GM12892 (cell line): ENCODE measurements around the gene CCDC106.
A peak's percentile ranks its signal among the peaks of the same experiment; 100 is the strongest.

Experiments
- DNase-seq: peaks from one replicate; pipeline ENCODE4 v3.0.0; 2011; ENCODE audit not compliant: insufficient read length
- FAIRE-seq: peaks from 2 replicates; lab custom pipeline; 2011; peaks lifted over from hg19 to GRCh38; lab: Jason Lieb, UNC
- POLR2A ChIP-seq: IDR thresholded peaks from 2 replicates; pipeline ENCODE4 v1.6.1; 2011; ENCODE audit warnings: low read depth, low read length, control low read depth
- POLR2AphosphoS5 ChIP-seq: IDR thresholded peaks from 2 replicates; pipeline ENCODE4 v1.6.1; 2011; ENCODE audit warnings: low read depth, low read length, control low read depth
- TAF1 ChIP-seq: IDR thresholded peaks from 2 replicates; pipeline ENCODE4 v1.6.1; 2011; ENCODE audit warnings: low read depth, mild to moderate bottlenecking, control low read depth, low read length, borderline replicate concordance

Gene CCDC106

DNA sequence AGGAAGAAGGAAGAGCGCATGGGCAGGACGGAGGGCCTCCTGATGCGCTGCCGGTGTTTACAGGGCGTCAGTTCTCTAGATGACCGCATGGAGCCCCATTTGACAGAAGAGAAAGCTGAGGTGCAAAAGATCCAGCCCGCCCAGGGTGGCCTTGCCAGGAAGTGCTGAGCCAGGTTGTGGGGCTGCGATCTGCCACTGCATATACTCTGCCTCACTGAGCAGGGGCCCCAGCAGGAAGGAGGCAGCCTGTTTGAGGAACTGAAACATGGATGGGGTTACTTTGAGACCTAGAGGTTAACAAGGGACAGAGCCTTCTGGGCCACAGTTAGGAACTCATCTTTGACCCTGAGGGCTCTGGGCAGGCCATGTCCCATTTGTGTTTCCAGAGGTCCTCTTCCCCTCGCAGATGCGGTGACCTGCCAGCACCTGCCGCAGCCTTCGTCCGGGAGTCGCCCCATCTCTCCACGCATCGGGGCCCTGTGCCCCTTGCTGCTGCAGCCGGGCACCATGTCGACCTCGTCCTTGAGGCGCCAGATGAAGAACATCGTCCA lies 30.2 kb downstream of the CCDC106 start:
- FAIRE-seq: peak; percentile 92
- DNase-seq: peak; percentile 70
- TF ChIP-seq POLR2AphosphoS5 (peak; percentile 74), POLR2A (peak; percentile 67; the same call in 1 of the 2 replicates), TAF1 (0 out of 2 replicates have a peak, but pooled peaks have one; percentile 26)

DNA sequence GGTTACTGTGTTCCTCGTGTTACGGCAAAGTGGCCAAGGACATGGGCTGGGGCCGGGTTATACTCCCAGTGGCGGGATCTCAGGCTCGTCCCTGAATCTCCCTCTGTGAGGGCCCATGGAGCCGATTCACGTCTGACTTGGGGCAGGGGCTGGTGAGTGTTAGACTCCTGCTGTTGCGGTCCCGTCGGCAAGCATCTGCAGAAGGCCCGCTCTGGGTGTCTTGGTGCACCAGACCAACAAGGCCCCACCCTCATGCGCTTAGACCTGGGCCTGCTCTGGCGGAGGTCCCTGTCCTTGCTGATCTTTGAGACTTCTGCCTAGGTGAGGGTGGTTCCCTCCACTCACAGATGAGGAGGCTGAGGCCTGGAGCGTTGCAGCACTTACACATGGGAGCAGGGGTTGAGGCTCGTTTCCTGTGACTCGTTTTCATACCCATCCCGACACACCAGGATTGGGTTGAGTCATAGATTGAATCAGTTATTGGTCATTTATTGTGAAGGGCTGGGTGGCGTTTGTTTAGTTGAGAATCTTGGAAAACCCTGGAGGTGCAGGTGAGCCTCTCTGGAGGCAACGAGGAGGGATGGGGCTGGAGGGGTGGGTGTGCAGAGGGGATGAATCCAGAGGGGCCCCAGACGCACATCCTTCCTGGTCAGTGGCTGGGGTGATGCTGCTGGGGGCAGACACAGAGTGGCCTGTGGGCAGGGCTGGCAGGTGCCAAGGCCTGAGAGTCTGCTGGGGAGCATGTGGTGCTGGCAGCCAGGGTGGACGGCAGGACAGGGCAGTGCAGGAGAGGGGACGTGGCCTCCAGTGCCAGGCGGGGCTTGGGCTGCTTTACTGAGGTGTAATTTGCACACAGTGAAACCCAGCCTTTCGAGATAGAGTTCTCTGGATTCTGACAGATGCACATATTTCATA lies 31.6 kb downstream of the CCDC106 start:
- no peak for FAIRE-seq
- DNase-seq: no peak
- TF ChIP-seq POLR2A (no peak), POLR2AphosphoS5 (no peak), TAF1 (no peak)

DNA sequence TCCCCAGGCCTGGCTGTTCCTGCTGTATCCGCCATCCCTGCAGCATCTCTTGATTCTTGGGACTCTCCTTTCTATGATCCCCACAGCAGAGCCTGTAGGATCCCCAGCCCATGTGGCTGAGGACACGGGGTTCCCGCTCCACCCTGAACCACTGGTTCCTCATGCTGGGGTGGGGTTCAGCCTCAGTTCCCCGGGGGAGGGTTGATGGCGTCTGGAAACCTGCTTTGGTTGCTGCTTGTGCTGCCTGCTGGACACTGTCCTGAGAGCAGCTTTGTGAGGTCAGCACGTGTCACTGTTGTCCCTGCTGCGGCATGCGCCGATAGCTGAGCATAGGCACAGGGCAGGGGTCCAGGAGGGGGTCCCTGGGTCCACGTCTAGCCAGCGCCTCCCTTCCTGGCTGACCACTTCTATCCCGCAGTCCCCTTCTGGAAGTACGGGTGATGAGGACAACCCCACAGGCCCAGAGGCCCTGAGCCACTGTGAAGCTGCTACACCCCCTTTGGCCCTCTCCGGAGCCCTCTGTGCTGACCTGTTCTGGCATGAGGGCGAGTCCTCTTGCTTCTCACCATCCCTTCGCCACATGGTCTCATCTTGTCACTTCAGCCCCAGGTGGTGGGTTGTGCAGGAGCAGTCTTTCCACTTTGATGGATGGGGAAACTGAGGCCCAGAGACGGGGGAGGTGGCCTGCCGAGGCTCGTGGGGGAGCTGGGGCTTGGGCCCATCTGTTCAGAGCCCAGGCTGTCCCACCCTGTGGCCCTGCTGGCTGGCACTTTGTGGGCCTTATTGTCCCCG lies 32.5 kb downstream of the CCDC106 start:
- no peak for FAIRE-seq
- no peak for DNase-seq
- TF ChIP-seq POLR2AphosphoS5 (no peak), TAF1 (no peak), POLR2A (no peak)

DNA sequence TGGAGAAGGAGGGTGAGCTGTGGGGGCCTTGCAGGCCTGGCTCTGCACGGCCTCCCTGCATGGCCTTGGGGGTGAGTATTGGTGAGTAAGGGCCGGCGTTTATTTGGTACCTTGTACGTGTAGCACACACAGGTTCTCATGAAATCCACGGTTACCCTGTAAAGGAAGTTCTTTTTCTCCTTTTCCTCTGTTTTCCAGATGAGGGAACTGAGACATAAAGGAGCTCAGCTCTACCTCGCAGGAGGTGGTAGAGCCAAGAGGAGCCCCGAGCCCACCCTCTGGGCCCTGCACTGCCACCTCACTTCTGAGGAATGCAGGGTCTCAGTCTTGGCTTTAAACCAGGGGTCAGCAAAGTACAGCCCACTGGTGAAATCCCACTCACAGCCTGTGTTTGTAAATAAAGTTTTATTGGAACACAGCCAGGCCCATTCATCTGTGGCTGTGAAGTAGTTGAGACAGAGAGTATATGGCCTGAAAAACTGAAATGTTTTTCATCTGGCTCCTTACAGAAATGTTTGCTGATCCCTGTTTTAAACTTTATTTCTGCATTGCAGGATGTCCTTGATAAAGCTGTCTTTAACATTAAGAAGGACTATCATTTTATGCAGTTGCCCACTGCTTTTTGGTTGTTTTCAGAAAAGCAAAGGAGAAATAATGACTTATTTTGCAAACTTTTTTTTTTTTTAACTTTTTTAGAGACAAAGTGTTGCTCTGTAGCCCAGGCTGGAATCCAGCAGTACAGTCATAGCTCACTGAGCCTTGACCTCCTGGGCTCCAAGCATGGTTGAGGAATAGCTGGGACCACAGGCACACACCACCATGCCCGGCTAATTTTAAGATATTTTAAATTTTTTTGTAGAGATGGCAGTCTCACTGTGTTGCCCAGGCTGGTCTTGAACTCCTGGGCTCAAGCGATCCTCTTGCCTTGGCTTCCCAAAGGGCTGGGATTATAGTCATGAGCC lies 33.4 kb downstream of the CCDC106 start:
- TF ChIP-seq TAF1 (no peak), POLR2AphosphoS5 (no peak), POLR2A (no peak)
- FAIRE-seq (no peak), DNase-seq (no peak)

DNA sequence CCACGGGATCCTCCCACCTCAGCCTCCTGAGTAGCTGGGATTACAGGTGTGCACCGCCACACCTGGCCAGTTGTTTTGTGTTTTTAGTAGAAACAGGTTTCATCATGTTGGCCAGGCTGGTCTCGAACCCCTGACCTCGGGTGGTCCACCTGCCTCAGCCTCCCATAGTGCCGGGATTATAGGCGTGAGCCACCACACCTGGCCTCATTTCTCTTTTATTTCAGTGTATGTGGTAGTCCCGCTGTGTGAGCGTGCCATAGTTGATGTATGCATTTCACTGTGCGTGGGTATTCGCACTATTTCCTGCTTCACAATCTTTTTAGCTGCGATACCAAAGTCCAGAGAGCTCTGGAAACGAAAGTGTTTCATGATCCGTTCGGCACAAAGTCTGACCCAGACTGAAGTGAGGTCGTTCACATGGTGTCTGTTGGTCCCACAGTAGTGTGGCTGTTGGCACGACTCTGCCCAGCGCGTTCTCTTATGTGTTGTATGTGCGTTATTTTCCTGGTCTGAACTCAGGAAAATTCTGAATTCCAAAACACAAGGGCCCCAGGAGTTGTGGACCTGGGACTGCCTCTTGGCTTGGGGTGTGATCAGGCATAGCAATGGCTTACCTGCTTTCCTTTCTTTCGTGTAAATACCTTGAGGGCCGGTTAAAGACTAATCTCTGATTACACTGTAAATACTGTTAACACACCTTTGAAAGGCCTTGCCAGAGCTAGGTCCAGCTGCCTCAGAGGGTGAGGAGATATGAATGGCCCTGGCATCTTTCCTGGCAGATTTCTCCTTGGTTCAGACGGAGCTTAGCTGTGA lies 35.6 kb downstream of the CCDC106 start:
- DNase-seq: no peak
- no peak for TF ChIP-seq POLR2A
- TF ChIP-seq POLR2AphosphoS5: 0 out of 2 replicates have a peak, but pooled peaks have one; percentile 15
- no peak for FAIRE-seq

DNA sequence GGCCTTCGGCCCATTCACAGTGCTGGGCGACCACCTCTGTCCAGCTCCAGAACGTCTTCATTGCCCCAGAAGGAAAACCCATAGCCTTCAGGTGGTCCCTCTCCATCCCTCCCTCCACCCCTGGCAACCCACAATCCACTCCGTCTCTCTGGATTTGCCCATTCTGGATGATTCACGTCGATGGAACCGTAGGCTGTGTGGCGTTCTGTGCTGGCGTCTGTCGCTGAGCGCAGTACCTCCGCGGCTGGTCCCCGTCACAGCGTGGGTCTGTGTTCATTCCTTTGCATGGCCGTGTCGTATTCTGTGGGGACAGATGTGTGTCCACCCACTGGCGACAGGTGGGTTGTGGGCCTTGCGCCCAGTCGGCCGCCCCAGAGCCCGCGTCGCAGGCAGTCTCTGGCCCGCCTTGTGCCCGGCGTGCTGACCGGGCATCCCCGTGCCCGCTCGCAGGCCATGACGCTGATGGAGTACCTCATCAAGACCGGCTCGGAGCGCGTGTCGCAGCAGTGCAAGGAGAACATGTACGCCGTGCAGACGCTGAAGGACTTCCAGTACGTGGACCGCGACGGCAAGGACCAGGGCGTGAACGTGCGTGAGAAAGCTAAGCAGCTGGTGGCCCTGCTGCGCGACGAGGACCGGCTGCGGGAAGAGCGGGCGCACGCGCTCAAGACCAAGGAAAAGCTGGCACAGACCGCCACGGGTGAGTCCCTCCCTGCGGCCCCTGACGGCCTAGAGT lies 37.1 kb downstream of the CCDC106 start:
- TF ChIP-seq POLR2AphosphoS5 (0 out of 2 replicates have a peak, but pooled peaks have one; percentile 15), TAF1 (no peak), POLR2A (no peak; the same call in 1 of the 2 replicates)
- DNase-seq (no peak), FAIRE-seq (no peak)

DNA sequence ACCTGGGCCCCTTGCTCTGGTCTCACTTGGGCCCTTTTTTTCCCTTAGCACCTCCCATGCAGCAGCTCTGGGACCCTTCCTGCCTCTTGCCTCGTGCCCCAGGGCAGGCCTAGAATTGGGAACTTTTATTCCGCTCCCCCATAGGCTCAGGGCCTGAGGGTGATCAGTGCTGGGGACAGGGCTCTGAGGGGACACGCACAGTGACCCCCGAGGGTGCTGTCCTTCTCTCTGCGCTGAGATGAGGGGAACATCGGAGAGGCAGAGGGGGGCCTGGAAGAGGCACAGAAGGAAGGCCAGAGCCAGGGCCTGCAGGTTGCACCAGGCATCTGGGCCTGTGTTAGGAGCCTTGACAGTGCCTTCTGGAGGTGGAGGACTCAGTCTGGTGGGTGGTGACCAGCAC lies 37.8 kb downstream of the CCDC106 start:
- no peak for TF ChIP-seq POLR2AphosphoS5
- TF ChIP-seq TAF1: no peak
- TF ChIP-seq POLR2A: no peak
- FAIRE-seq: no peak
- no peak for DNase-seq

DNA sequence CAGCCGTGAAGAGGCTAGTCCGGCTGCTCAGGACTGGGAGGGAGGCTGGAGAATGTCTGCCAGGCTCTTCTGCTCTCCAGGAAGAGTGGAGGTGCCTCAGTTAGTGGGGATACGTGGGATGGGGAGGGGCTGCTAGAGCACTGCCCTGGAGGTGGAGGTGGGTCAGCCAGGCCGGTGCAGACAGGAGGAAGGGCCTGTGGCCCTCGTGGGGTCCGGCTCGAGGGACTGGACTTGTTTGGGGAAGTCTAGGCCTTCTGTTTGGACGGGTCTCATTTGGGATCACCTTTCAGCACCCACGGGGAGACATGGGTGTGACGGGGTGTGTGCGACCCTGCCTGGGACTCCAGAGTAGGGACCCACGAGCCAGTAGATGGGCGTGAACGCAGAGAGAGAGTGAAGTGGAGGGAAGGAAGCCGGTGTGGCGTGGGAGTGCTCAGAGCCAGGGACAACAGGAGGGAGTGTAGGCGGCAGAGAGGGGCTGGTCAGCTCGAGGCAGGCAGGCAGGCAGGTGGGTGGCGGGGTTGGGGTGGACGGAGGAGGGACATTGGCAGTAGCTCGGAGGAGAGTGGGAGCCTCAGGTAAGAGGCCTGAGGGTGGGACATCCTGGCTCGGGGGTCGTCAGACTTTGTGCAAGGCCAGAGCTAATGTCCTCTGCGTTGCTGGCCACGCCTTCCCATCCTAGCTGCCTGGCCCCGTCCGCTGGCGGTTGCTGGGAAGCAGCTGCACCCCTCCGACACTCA lies 38.5 kb downstream of the CCDC106 start:
- no peak for FAIRE-seq
- TF ChIP-seq POLR2AphosphoS5 (no peak), POLR2A (no peak), TAF1 (no peak)

DNA sequence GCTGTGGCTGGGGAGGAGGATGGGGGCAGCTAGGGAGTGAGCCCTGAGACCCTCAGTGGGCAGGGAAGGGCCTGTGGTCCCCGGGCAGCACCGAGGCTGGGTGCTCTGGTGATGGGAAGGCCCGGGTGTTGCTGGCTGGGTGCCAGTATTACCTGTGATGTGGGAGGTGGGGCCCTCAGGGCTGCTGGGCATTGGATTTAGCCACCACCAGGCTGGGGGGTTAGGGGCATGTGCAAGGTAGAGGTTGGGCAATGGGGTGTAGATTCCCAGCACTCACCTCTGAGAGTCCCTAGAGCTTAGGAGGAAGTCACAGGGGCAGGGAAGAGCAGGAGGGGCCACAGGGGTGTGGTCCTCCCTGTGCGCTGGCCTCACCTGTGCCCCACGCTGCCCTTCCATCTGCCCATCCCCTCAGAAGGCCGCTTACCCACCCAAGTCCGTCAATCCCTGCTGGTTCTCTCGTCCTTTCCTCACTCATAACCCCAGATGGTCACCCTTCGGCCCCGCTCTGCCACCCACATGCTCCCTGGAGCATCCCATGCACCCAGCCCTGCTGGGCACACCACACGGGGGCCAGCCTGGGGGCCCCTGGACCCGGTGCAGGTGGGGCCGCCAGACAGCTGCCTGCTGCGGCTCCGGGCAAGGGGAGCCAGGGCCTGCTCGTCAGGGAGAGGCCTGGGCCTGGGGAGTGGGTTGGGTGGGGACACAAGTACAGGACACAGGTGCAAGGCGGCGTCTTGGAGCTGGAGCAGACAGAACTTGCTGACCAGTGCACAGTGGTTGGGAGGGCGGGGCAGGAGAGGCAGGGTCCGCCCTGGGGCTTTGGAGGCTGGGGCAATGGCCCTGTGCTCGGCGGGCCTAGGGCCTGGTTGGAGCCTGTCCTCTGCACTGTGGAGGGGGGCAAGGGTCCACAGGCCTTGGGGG lies 39.5 kb downstream of the CCDC106 start:
- TF ChIP-seq POLR2AphosphoS5 (no peak), TAF1 (no peak), POLR2A (no peak)
- DNase-seq (no peak), FAIRE-seq (no peak)

More for the DNA sequence above, 38.5 kb downstream of the CCDC106 start:
- no peak for DNase-seq
